Measurements from ENCODE around the gene ZFP3. TPM values are rescaled to one million over a fixed set of nuclear protein-coding genes. Genes with fewer than 3 reads are reported as not detected.
"Not testable (repeated sequence)": the region's sequence is repeated elsewhere in the genome, so short reads cannot be mapped to it uniquely, and the experiment has no call there.

The ZFP3 gene
- total RNA-seq, 4 donors from 2014 or later, result 1.4 to 6.1 (median 2.3) TPM

GRCh38 chr17:5055543-5055942 lies 22.7 kb upstream of the ZFP3 start:
- Histone ChIP-seq H3K4me3 (no peak overlapping the region), H3K27me3 (peaks cover 0 to 13% (median 0%) of the 10 kb centered on the region in 4 donors), H3K9me3 (no peaks in the 10 kb centered on the region), H3K36me3 (no peaks in the 10 kb centered on the region), H3K4me1 (no peaks in the 10 kb centered on the region), H3K27ac (no peak overlapping the region)
- DNase-seq, result no peak
- TF ChIP-seq POLR2A (IDR thresholded peaks at IDR 0.05), result no peak
- TF ChIP-seq CTCF (IDR thresholded peaks at IDR 0.05), result no peak
- WGBS, 2 donors, result 90 to 95% methylated on average over 8 to 9 of the region's 10 CpGs
- intact Hi-C loops (cut with DNase I), result no loop called here

- TF ChIP-seq POLR2A (IDR thresholded peaks at IDR 0.05) (no peak), CTCF (IDR thresholded peaks at IDR 0.05) (no peak)
- Histone ChIP-seq H3K4me1 (peaks cover 0 to 9% (median 0%) of the 10 kb centered on the region in 3 donors), H3K4me3 (no peak overlapping the region), H3K9me3 (no peaks in the 10 kb centered on the region), H3K36me3 (no peaks in the 10 kb centered on the region), H3K27me3 (no peaks in the 10 kb centered on the region), H3K27ac (no peak overlapping the region)
- intact Hi-C loops (cut with DNase I), result loop anchor here (10.0 kb wide), 1 partner anchor 160 kb away; the partner anchor contains the start of gene CHRNE
- DNase-seq, result no peak
- WGBS, 2 donors, result 57 to 63% methylated on average over 1 of the region's 1 CpG
Observed at GRCh38 chr17:5065227-5065744, 13.0 kb upstream of the ZFP3 start.

GRCh38 chr17:5068236-5068635 lies 10.0 kb upstream of the ZFP3 start:
- H3K27me3 ChIP-seq, result peaks cover 0 to 6% (median 0%) of the 10 kb centered on the region in 4 donors
- no peak overlapping the region for H3K4me3 ChIP-seq
- H3K9me3 ChIP-seq, result no peaks in the 10 kb centered on the region
- intact Hi-C loops (cut with DNase I), result loop anchor here (10.0 kb wide), 1 partner anchor 163 kb away; the partner anchor contains the start of gene CHRNE
- H3K4me1 ChIP-seq, result no peaks in the 10 kb centered on the region
- TF ChIP-seq POLR2A (IDR thresholded peaks at IDR 0.05) (no peak), CTCF (IDR thresholded peaks at IDR 0.05) (no peak)
- no peaks in the 10 kb centered on the region for H3K36me3 ChIP-seq
- no peak for DNase-seq
- 76 to 90% methylated on average over 3 of the region's 3 CpGs for WGBS, 2 donors
- H3K27ac ChIP-seq, result no peak overlapping the region

GRCh38 chr17:5069724-5070123 lies 8.5 kb upstream of the ZFP3 start:
- Histone ChIP-seq H3K4me3 (no peak overlapping the region), H3K9me3 (no peaks in the 10 kb centered on the region), H3K4me1 (no peaks in the 10 kb centered on the region), H3K27me3 (peaks cover 0 to 10% (median 0%) of the 10 kb centered on the region in 4 donors), H3K36me3 (no peaks in the 10 kb centered on the region), H3K27ac (no peak overlapping the region)
- TF ChIP-seq POLR2A (IDR thresholded peaks at IDR 0.05) (no peak), CTCF (IDR thresholded peaks at IDR 0.05) (no peak)
- DNase-seq, result no peak
- intact Hi-C loops (cut with DNase I), result loop anchor here (10.0 kb wide), 1 partner anchor 165 kb away; the partner anchor contains the start of gene CHRNE
- WGBS, 2 donors, result 76 to 81% methylated on average over 4 of the region's 4 CpGs

- H3K9me3 ChIP-seq; H3K27ac ChIP-seq; DNase-seq; intact Hi-C loops (cut with DNase I); H3K36me3 ChIP-seq; H3K4me3 ChIP-seq: not testable (repeated sequence)
- 80 to 91% methylated on average over 4 of the region's 5 CpGs for WGBS, 2 donors
- peaks cover 11 to 25% (median 13%) of the 10 kb centered on the region in 3 donors for H3K4me1 ChIP-seq
- peaks cover 0 to 10% (median 0%) of the 10 kb centered on the region in 4 donors for H3K27me3 ChIP-seq
Observed at GRCh38 chr17:5075472-5075871, 2.8 kb upstream of the ZFP3 start.

GRCh38 chr17:5077275-5077674 lies 992 bp upstream of the ZFP3 start:
- Histone ChIP-seq H3K36me3 (peaks cover 0 to 11% (median 0%) of the 10 kb centered on the region in 3 donors), H3K27ac (peak overlapping the region; percentile 82 to 88 (median 85)), H3K4me3 (peak overlapping the region in 3 of 4 donors; percentile 74 to 89 (median 87)), H3K4me1 (peaks cover 11 to 25% (median 13%) of the 10 kb centered on the region in 3 donors)
- DNase-seq; H3K9me3 ChIP-seq; intact Hi-C loops (cut with DNase I); H3K27me3 ChIP-seq: not testable (repeated sequence)
- 98% methylated on average over 17 to 21 of the region's 24 CpGs for WGBS, 2 donors
